HepG2 (cell line): ENCODE data around the gene MCF2L.

Experiments used
- POLR2AphosphoS5 ChIP-seq: IDR thresholded peaks from 2 replicates; pipeline ENCODE4 v1.6.1; 2012; ENCODE audit warnings: low read depth, low read length
- RAD21 ChIP-seq: fragments of 450-650 bp; formaldehyde crosslinking; IDR thresholded peaks from 2 replicates; pipeline ENCODE4 v1.5.0; 2020; ENCODE audit warnings: mild to moderate bottlenecking
- ZBTB21 ChIP-seq: sonication (generic); formaldehyde crosslinking; IDR thresholded peaks from 2 replicates; pipeline ENCODE4 v1.4.0; 2020; ENCODE audit warnings: missing genetic modification reagents
- ZNF512 ChIP-seq: sonication (generic); formaldehyde crosslinking; IDR thresholded peaks from 2 replicates; pipeline ENCODE4 v1.4.0; 2020; ENCODE audit warnings: mild to moderate bottlenecking, missing genetic modification reagents
- TF ChIP-seq, protein P1 (sequence below): sonication (generic); formaldehyde crosslinking; IDR thresholded peaks from 2 replicates; pipeline ENCODE4 v1.5.0; 2020; ENCODE audit warnings: mild to moderate bottlenecking, missing genetic modification reagents, moderate library complexity

- TF ChIP-seq RAD21 (no peak), POLR2AphosphoS5 (no peak), ZBTB21 (no peak), ZNF512 (CRISPR knock-in tag) (no peak)
- TF ChIP-seq, protein P1, sequence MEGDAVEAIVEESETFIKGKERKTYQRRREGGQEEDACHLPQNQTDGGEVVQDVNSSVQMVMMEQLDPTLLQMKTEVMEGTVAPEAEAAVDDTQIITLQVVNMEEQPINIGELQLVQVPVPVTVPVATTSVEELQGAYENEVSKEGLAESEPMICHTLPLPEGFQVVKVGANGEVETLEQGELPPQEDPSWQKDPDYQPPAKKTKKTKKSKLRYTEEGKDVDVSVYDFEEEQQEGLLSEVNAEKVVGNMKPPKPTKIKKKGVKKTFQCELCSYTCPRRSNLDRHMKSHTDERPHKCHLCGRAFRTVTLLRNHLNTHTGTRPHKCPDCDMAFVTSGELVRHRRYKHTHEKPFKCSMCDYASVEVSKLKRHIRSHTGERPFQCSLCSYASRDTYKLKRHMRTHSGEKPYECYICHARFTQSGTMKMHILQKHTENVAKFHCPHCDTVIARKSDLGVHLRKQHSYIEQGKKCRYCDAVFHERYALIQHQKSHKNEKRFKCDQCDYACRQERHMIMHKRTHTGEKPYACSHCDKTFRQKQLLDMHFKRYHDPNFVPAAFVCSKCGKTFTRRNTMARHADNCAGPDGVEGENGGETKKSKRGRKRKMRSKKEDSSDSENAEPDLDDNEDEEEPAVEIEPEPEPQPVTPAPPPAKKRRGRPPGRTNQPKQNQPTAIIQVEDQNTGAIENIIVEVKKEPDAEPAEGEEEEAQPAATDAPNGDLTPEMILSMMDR (CRISPR knock-in tag): no peak
These were observed 166.3 kb downstream of the MCF2L start for GRCh38 chr13:113135281-113135760.
